Heart left ventricle (tissue), 13 donors: ENCODE results near the gene MAP2K4.

Experiments
- CTCF ChIP-seq, 12 donors: fragments of 200-600 bp; sonication (generic) in 4 of 12; IDR thresholded peaks; one replicate each; pipeline versions ENCODE4 v1.5.0 to v1.8.0; 2018 to 2022; ENCODE audit warnings: antibody characterized with exemption in 12 of 12, mild to moderate bottlenecking in 5 of 12
- POLR2A ChIP-seq, 2 donors: fragments of 450-650 bp; IDR thresholded peaks; one replicate each; pipeline ENCODE4 v1.6.1; 2017; ENCODE audit warnings: antibody characterized with exemption in 2 of 2, mild to moderate bottlenecking in 2 of 2, moderate library complexity in 2 of 2
- donor health status: ischemic (EF 13 %, LVEDD 7.1; RV severe dilation, severe dysfunction).
- donor health status: DM: no; HTN: yes; CAD: no.
- donor health status: DM: no; HTN: no; CAD: no.
- donor health status: ischemic (EF 25% LVEDD 6.9; RV normal size, moderate dysfunction).
- donor health status: ischemic (EF 25% LVEDD 5.7; RV mildly dilated, moderate dysfunction).
- donor health status: ischemic (EF 35%, LVEDD 5.7; RV mildly dilated, moderate dysfunction).
- donor health status: nonischemic (EF 11% LVEDD 7.7; RV severe dilation, severe dysfunction).
- donor health status: DM: yes; HTN: yes; CAD: no.
- donor health status: PGD.
- donor health status: ischemic (EF 29% LVEDD 5.4; RV normal size, mild dysfunction).
- donor health status: nonischemic (EF 23%, LVEDD 6.1; RV moderate dilation, normal function).

- TF ChIP-seq CTCF (IDR thresholded peaks at IDR 0.05) (no peak), POLR2A (IDR thresholded peaks at IDR 0.05) (no peak)
Measured at GRCh38 chr17:12046786-12047185, 26.1 kb downstream of the MAP2K4 start.
